GM12892 (cell line): ENCODE results near the gene TFAP2A.

Source experiments
- POLR2A ChIP-seq: IDR thresholded peaks from 2 replicates; pipeline ENCODE4 v1.6.1; 2011; ENCODE audit warnings: low read depth, low read length, control low read depth
- POLR2AphosphoS5 ChIP-seq: IDR thresholded peaks from 2 replicates; pipeline ENCODE4 v1.6.1; 2011; ENCODE audit warnings: low read depth, low read length, control low read depth

DNA sequence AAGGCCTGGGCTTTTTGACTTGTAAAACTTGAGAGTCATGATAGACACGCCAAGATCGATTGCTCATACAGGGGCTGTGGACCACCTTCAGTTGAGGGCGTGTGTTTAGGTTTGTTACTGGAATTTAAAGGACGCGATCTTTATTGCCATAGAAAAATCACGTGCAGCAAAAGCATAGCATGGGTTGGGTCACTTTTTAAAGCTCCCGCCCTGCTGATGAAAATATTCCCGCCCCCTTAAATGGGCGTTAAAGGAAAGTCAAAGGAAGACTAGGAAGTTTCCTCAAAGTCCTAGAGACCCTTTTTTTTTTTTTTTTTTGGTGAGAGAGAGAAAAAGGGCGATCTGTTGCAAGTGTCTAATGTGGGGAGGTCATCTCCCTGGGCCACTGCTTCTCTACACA is 23.1 kb downstream of the TFAP2A start:
- TF ChIP-seq POLR2A, result no peak
- TF ChIP-seq POLR2AphosphoS5, result no peak
